ENCODE measurements around the gene ALOX12B. TPM values are rescaled to one million over a fixed set of nuclear protein-coding genes. Genes with fewer than 3 reads are reported as not detected.

ALOX12B gene
- total and polyA plus RNA-seq, 2 of the 13 experiments (the other 11 are each of a cell fraction or from before 2014, with no cell fraction given) = 0.13 TPM; not detected in 1

- TF ChIP-seq PRPF4 (IDR thresholded peaks at IDR 0.05; ENCODE audit: low read depth, low read length, poor library complexity, severe bottlenecking) = peak; percentile 57
- peak; percentile 61; the same call in 1 of the 2 replicates for TF ChIP-seq ZNF703 (CRISPR knock-in tag; IDR thresholded peaks at IDR 0.05; ENCODE audit: borderline replicate concordance)
- peak; percentile 74 for TF ChIP-seq MYPOP (CRISPR knock-in tag; IDR thresholded peaks at IDR 0.05)
- TF ChIP-seq CEBPG (CRISPR knock-in tag; IDR thresholded peaks at IDR 0.05) = peak; percentile 71
- TF ChIP-seq ZNF451 (CRISPR knock-in tag; IDR thresholded peaks at IDR 0.05) = no peak
- 0 out of 2 replicates have a peak, but pooled peaks have one; percentile 1 for TF ChIP-seq KLF11 (CRISPR knock-in tag; IDR thresholded peaks at IDR 0.05)
- peak; percentile 19; the same call in 1 of the 2 replicates for TF ChIP-seq MAZ (IDR thresholded peaks at IDR 0.05; ENCODE audit: borderline replicate concordance, low read depth, low read length)
- TF ChIP-seq MAZ (CRISPR knock-in tag; IDR thresholded peaks at IDR 0.05; ENCODE audit: low read depth) = no peak
- TF ChIP-seq CC2D1A (CRISPR knock-in tag; IDR thresholded peaks at IDR 0.05) = 0 out of 2 replicates have a peak, but pooled peaks have one; percentile 32
- no peak for TF ChIP-seq NFAT5 (CRISPR knock-in tag; IDR thresholded peaks at IDR 0.05)
- TF ChIP-seq LCORL (IDR thresholded peaks at IDR 0.05) = no peak
- peak; percentile 57; the same call in 1 of the 2 replicates for TF ChIP-seq LCORL (CRISPR knock-in tag; IDR thresholded peaks at IDR 0.05)
- no peak for TF ChIP-seq GABPA (IDR thresholded peaks at IDR 0.05; ENCODE audit: low read depth, low read length)
- TF ChIP-seq GABPA (CRISPR knock-in tag; IDR thresholded peaks at IDR 0.05; ENCODE audit: low read depth) = 0 out of 2 replicates have a peak, but pooled peaks have one; percentile 39
- peak; percentile 78 for TF ChIP-seq RBM39 (IDR thresholded peaks at IDR 0.05; ENCODE audit: low read depth, low read length, poor library complexity, severe bottlenecking)
- 0 out of 2 replicates have a peak, but pooled peaks have one; percentile 54 for TF ChIP-seq ZNF468 (CRISPR knock-in tag; IDR thresholded peaks at IDR 0.05)
- peak; percentile 56 for TF ChIP-seq ZEB1 (IDR thresholded peaks at IDR 0.05; ENCODE audit: insufficient replicate concordance, low read depth)
- TF ChIP-seq AHR (CRISPR knock-in tag; IDR thresholded peaks at IDR 0.05) = 0 out of 2 replicates have a peak, but pooled peaks have one; percentile 36
- TF ChIP-seq NCOA1 (CRISPR knock-in tag; IDR thresholded peaks at IDR 0.05) = 0 out of 2 replicates have a peak, but pooled peaks have one; percentile 51
- 0 out of 2 replicates have a peak, but pooled peaks have one; percentile 16 for TF ChIP-seq ISX (CRISPR knock-in tag; conservative IDR thresholded peaks at IDR 0.05)
- no peak for TF ChIP-seq HMGA1 (CRISPR knock-in tag; conservative IDR thresholded peaks at IDR 0.05)
- no peak for TF ChIP-seq ZNF616 (CRISPR knock-in tag; IDR thresholded peaks at IDR 0.05; ENCODE audit: low read depth)
- TF ChIP-seq CHD4 (IDR thresholded peaks at IDR 0.05; ENCODE audit: borderline replicate concordance, low read length) = peak; percentile 94; the same call in 1 of the 2 replicates
- peak; percentile 44; the same call in 1 of the 2 replicates for TF ChIP-seq FOXK1 (CRISPR knock-in tag; IDR thresholded peaks at IDR 0.05; ENCODE audit: borderline replicate concordance, low read depth)
These were observed 33.2 kb upstream of the ALOX12B start (continued) for GRCh38 chr17:8120520-8121406.

Measured in HepG2 (cell line).